GM19328 (cell line): Measurements from ENCODE around the gene ATXN7L1.
A peak's percentile ranks its signal among the peaks of the same experiment; 100 is the strongest.

Source experiments
- ATAC-seq: cut with Tn5 transposase; IDR thresholded peaks from one replicate; pipeline ENCODE4 v1.9.1; 2021; ENCODE audit warnings: mild to moderate bottlenecking, moderate library complexity; ENCODE audit not compliant: unreplicated experiment

ATXN7L1 gene

DNA sequence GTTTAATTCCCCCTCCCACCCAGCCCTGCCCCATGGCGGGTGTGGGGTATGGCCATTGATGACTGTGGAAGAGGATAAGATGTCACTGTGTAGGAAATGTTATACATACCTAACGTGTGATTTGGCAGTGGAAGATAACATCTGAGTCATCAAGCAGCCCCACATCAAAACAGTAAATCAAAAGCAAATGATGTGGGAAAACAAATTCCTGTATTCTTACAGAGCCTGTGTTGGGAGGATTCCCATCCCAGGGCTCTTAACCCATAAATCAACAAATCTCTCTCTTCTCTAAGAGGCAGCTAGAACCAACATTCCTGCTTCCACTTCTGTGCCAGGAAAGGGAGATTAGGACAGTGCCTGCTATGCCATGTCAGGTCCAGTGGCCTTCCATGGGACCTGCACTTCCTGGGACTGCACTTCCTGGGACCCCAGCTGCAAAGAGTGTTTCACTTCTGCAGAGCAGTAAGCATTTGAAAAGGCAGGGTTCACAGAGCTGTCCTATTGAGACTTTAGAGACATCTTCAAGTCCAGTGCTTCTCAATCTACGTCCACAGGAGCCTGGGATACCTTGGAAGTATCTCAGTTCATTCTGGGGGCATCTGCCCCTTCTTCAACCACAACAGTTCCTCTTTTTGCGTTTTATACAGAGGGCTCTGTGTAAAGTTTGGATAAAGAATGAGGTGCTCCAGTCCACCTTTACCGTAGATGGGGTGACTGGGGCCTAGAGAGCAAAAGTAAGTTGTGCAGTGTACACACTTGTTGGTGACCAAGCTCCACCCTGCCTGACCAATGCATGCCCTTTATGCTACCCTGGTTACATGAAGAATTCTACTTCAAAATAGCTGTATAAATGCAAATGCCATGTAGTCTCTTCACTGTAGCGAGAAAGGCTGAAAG is 45.7 kb downstream of the ATXN7L1 start:
- no peak for ATAC-seq

DNA sequence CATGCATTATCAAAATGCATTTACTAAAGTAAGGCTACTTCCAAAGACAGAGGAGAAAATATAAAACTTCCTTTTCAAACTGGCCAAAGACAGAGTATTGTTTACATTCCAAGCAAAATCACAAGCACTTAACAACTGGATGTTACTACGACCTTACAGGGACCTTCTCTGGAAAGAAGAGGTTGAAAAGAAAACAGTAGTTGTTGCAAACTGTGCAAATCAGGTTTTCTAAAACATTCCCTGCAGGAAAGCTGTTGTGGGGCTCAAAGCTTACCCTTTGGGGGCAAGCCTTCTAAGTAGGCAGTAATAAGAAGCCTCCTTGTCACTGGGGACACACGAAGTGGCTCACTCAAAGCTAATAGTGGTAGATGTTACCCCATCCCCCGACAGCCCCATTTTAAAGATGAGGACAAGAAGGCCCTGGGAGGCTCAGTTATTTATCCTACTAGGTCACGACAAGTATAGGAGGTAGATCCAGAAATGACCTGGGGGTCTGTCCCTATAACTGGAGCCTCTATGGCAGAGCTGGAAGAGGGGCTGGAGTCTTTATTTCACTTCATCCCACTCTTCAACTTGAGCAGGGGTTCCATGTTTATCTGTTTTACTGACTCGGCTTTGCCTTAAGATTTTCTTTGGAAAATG is 46.6 kb downstream of the ATXN7L1 start:
- ATAC-seq = no peak

DNA sequence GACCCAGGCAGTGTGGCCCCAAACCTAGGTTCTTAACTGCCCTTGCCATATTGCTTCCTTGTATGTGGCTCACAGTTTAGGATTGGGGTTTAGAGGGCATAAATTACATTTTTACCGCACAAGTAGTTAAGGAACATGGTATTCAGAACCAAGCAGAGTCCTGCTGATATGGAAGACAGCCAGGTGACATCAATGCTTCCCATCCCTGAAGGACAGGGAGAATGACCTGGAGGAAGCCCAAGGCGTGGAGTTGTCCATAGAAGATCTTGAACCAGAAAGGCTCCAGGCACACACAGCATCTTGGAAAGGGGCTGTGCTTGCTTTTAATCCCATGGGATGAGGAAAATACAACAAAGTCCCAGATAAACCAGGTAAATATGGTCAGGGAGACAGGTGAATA is 48.3 kb downstream of the ATXN7L1 start:
- ATAC-seq = no peak

DNA sequence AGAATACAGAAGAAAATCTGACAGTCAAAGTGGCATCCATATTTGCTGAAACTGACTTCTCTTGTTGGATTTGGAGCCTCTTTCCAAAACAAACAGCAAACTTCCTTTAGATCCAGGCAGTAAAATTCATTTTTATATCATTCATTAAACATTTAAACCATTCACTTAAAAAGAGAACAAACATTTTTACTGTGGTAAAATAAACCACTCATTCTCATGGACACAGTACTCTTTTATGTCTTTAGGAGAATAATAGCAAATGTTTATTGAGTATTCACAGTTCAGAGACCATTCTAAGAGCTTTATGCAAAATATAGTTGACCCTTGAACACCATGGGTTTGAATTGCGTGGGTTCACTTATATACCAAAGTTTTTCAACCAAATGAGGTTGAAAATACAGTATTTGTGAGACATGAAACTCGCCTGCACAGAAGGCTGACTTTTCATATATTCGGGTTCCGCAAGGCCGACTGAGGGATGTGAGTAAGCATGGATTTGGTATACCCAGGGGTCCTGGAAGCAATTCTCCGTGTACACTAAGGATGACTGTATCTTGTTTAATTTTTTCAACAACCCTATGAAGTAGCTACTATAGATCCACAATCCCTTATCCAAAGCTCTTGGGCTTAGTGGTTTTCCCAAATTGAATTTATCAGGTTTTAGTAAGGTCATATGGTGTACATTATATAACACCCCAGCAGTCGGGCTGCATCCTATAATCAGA is 49.1 kb downstream of the ATXN7L1 start:
- no peak for ATAC-seq

DNA sequence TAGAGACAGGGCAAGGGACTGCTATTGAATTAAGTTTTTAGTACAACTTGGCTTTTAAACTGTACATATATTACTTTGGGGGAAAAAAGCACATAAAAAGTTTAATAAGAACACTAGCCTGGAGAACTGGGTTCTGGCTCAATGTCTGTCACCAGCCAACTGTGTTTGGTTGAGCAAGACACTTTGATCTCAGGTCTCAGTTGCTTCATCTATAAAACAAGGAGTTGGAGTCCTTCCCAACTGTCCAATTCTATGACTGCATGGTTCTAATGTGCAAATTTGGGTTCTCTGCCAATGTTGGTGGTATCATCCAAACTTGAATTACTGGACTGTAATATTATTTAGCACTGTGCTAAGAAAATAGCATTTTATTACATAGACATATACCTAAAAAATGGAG is 50.3 kb downstream of the ATXN7L1 start:
- ATAC-seq = no peak

DNA sequence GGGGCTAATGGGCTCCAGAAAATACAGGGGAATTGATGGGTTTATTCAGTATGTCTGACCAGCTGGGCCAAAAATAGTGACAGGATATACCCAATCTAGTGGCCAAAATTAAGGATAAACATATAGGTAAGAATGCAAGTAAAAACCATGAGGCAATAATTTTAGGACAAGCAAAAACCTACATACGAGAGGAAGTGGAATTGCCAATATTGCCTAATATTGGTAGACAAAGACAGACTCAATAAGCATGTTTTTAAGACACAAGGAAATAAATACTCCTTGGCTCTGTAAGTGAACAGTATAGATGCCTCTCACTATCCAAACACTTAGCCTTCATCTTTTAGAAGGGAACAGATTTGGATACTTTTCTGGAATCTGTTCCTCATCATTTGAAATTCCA is 51.0 kb downstream of the ATXN7L1 start:
- no peak for ATAC-seq

DNA sequence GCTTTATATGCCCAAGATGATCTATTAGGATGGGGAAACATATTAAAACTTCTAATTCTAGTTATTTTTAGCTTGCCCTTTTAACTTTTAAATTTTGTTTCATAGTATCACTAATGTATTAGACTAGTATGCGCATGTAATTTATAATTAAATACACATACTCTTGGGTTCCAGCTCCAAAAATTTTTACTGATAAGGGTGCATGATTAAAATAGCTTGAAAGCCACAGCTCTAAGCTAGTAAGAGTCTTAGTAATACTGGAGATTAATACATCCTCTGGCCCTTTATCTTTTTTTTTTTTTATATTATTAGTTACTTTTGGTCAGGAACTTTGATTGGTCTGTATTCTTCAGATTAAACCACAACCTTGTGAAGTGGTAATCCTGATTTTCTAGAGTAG is 53.6 kb downstream of the ATXN7L1 start:
- ATAC-seq = no peak

DNA sequence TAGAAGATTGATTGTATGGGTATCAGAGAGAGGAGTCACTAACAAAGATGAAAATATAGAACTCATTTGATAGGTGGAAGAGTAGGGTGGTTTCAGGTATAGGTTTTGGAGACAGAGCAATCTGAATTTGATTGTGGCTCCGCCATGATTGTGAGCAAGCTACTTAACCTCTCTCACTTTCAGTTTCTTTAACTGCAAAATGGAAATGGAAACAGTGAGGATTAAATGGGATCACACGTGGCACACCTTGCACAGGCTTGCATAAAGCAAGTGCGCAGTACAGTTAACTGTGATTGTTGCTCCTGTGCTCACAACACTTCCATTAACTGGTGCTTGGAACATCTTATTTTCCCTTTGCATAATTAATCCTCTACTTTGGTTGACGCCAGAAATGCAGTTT is 54.9 kb downstream of the ATXN7L1 start:
- no peak for ATAC-seq

DNA sequence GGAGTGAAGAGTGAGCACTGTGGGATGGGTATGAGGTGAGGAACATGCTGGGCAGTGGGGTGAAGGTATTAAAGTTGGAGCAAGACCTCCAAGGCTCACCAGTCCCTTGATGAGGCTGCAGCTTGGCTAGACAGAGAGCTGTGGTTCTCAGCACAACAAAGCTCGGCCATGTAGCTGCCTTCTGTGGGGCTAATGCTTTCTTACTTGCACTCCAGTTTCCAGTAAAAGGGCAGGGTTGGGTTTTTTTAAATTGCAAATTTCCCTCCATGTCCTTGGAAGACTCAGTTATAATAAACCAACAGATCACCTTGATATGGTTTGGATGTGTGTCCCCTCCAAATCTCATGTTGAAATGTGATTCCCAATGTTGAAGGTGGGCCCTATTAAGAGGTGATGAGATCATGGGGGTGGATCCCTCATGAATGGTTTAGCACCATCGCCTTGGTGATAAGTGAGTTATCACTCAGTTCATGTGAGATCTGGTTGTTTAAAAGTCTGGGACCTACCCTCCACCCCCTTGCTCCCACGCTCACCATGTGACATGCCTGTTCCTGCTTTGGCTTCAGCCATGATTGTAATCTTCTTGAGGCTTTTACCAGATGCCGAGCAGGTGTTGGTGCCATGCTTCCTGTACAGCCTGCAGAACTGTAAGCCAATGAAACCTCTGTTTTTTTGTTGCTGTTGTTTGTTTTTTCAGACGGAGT is 55.9 kb downstream of the ATXN7L1 start:
- no peak for ATAC-seq

DNA sequence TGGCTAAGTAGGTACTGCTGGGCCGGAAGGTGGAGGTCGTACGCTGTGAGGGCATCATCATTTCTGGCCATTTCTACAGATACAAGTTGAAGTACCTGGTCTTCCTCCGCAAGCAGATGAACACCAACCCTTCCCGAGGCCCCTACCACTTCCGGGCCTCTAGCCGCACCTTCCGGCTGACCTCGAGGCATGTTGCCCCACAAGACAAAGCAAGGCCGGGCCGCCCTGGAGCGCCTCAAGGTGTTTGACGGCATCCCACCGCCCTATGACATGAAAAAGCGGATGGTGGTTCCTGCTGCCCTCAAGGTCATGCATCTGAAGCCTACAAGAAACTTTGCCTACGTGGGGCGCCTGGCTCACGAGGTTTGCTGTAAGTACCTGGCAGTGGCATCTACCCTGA is 56.8 kb downstream of the ATXN7L1 start:
- no peak for ATAC-seq

DNA sequence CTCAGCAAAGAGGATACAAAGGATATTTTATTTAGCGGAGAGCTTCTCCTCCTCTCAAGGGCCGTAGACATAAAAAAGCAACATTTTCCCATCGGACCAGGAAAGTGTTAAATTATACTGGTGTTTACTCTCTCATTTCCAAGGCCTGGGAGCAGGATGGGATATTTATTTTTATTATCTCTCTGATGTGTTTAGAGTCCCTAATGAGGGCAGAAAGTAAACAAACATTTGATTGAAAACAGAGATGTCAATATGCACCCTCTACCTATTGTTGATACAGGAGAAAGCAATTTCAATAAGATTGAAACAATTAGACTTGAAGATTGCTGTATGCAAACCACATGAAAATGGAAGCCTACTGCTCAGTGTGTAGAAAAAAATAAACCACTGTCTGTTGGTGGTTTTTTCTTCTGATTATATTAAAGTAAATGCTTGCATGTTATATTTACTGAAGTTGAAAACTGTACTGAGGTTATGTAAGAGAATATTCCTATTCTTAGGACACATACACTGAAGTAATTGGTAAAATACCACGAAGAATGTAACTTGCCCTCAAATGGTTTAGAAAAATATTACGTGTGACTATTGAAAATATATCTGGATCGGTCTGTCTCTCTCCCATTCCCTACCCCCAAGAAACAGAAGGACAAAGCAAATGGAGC is 59.3 kb downstream of the ATXN7L1 start:
- ATAC-seq = no peak

DNA sequence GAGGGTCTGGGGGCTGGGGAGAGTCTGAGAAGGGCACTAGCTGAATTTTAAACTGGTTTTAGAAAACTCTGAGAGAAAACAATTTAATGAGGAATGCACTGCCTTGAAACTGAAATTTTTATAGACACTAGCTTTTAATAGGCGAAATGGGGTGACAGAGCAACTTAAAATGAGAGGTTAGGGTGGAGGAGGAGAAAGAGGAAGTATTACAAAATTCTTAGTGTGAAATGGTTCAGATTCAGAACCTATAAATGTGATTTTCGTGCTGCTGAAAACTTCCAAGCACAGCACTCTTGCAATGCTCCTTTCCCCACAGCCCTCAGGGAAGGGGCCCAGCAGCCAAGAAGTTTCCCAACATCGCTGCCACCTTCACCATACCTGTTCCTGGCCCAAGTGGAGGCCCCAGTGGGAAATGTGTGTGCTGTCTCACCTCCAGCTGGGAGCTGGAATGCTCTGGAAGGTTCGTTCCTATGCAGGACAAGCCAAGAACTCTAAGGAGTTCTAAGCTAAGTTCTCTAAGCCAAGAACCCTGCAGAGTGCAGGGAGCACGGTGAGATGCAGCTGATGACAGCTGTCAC is 60.0 kb downstream of the ATXN7L1 start:
- no peak for ATAC-seq

DNA sequence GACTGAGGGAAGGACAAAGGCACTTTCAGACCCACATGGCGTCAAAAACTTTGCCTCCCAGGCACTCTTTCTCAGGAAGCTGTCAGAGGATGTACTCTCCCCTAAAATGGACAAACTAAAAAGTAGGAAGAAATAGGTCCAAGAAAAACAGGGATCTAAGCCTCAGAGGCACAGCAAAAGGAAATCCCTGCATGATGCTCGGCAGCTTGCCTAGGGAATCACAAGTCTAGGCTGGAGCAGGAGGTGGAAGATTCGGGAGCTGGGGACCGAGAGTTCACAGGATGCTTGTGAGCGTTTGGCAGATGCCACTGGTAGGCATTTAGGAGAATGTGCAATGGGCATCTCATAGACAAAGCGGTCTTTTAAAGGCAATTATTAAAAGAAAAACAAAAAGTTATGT is 60.8 kb downstream of the ATXN7L1 start:
- ATAC-seq = no peak

DNA sequence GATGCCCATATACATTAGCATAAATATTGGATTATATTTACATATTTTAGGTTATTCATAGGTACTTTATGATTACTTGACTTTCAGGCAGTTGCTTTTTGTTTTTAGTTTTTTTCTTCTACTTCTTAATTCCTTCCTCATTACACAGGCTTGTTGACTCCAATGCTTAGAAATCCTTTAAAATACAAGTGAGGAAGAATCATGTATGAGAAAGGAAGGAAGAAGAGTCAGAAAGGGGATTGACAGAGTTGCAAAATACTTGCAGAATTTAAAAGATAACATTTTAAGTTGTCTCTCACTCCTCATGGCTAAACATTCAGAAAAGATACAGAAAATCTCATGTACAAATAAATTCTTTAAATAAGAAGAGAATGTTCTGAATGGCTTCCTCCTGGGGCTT is 61.9 kb downstream of the ATXN7L1 start:
- ATAC-seq = no peak

DNA sequence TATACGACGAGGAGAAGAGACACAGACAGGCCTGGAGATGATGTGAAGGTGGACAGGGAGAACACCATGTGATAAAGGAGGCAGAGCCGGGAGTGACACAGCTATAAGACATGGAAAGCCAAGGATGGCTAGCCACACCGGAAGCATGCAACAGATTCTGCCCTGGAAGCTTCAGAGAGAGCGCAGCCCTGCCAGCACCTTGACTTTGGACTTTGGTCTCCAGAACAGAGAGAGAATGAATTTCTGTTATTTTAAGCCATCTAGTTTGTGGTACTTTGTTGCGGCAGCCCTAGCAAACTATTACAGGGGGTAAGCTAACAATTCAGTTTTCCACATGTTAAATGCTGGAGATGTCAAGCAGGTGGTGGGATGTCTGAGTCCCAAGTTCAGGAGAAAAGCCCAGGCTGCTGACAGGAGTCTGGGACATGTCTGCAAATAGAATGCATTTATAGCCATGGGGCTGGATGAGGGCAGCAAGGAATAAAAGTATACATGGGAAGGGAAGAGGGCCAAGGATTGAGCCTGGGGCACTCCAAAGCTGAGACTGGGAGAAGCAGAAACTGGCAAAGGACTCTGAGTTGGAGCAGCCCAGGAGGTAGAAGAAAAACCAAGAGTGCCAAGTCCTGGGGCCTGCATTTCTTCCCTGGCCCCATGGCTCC is 65.1 kb downstream of the ATXN7L1 start:
- ATAC-seq = no peak

DNA sequence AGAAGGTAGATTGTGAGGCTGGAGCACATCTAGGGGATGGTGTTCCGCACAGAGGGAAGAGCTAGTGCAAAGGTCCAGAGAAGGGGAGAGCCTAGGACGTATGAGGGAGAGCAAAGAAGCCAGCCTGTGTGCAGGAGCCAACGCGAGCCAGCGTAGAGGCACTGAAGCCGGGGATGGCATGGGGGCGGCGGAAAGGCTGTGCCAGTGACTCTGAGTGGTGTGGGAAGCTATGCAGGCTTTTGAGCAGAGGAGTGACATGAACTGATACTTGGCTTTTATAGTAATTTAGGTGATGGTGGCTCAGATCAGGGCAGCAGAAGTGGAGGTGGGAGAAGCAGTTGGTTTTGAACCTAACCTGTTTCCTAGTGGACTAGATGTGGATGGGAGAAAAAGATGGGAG is 65.8 kb downstream of the ATXN7L1 start:
- no peak for ATAC-seq

DNA sequence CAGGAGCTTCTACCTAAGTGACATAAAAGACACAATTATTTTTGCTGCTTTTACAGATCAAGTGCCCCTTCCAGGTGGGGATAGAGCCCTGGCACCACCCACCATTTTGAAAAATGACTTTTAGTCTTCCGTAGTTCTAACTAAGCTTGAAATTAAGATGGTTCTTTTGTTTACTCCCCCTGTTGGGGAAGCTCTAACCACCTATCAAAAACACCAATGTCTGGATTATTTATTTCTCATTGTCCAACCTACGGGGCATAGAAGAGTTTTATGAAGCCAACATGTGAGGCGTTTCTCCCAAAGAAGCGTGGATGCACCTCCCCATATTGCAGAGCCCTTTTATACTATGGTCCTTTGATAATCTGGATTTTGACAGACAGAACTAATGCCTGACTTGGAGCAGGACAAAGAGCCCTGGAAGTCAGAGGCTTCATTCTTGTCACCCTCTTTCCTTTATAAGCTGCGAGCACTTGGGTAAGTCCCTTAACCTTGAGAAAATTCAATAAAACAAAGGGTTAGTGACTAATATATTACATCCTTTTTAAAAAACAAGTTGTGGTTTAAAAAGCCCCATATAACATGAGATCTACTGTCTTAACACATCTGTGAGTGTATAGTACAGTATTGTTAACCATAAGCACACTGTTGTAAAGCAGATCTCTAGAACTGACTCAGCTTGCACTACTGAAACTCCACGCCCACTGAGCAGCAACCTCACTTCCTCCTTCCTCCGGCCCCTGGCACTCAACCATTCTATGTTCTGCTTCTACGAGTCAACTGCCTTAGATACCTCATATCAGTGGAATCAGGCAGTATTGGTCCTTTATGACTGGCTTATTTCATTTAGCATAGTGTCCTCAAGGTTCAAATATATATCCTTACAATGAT is 67.5 kb downstream of the ATXN7L1 start:
- peak; percentile 99 for ATAC-seq

DNA sequence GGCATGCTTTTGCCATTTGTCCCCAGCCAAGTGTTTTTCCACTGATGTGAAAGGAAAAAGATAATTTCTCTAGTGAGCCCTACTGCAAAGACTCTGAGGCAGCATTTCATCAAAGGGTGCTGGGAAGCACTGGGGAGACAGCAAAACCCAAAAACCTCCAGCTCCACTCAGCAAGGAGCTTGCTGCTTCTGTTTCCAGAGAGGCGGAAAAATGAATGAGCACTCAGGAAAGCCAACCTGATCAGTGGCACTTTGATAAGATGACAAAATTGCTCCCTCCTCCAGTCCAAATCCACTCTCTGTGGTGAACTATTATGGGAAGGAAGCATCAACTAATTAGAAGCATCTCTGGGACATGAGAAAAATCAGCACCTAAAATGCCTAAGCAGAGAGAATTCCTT is 68.2 kb downstream of the ATXN7L1 start:
- ATAC-seq = no peak

DNA sequence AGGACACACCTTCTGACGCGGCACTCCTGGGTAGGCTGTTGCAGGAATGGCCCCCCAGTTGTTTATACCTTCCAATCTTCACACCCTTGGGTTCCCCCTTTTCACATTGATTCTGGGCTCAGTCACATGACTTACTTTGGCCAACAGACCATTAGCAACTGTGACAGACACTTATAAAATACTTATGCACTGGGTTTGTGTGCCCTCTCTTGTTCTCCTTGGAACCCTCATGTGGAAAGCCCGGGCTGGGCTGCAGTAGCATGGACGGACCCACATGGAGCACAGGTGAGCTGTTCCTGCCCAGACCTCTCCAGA is 69.0 kb downstream of the ATXN7L1 start:
- no peak for ATAC-seq
